ENCODE measurements around the gene ADNP2.
"Not testable (repeated sequence)": the region's sequence is repeated elsewhere in the genome, so short reads cannot be mapped to it uniquely, and the experiment has no call there.

ADNP2 gene

DNA sequence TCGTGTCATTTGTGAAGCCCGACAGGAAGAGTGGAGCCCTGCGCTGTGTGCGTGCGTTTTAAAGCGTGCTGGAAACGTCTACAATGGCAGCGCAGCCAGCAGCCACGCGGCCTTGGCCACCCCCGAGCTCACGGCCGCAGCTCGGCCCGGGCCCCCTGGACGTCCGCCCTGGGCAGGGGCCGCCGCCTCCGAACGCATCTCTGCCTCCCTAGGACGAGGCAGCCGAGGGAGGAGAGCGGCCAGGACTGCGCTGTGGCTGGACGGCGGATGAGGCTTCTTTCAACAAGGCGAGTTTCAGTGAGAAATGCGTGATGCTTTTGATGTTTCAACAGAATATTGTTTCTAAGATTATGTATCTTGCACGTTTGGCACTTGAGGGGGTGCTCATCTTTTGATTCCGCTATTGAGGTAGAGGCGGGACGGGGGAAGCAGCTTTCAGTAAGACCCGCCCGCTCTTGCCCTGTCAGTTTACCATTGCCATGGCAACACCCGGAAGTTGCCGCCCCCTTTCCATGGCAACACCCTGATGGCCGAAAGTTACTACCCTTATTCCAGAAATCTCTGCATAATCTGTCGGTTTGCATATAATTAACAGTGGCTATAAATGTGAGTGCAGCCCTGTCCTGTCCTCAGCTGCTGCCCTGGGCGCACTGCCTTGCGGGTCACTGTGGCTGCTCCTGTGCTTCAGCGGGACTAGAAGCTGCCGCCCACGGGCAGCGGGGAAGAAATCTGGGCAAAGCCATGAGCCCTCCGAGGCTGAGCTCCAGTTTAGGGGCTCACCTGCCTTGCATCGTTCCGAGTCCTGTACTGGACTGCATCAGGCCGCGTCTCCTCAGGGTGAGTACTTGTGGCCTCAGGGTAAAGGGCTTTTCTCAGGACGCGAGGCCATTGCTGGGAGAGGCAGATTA lies 38.6 kb downstream of the ADNP2 start:
- peak; percentile 86 for DNase-seq

DNA sequence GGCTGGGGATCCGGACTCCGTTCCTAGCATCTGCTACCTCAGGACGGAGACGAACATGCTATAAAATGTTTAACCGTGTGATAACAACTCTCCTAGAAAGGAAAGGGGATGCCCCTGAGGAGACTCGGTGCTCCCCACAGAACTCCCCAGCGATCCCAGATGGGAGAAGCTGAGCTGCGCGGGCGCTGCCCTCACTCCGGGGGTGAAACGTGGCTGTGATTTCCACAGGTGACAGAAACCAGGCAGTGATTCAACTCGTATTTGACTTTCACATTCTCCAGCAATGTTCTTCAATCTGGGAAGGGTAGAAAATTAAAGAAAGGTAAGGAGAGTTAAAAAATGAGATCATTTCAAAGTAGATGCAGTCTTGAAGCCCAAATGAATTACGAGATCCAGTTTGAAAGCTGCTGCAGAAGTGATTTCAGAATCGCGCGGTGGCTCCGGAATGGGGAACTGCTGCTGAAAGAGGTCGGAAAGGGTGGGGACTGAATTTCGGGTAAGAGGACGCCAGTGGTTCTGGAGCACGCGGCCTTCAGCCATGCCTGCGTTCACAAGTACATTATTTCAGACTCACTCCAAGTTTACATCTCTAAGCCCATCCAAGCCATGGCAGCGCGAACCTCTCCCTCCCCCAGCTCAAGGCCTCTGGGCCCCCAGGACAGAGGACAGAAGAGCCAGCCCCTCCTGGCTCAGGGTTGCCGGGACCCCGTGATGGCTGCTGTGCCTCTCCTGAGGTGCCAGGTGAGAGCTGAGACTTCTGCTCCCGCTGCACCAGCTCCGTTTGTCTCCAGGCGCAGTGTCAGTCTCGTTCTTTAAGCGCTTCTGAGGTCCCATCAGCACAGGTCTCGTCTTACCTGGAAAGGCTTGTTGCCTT lies 39.5 kb downstream of the ADNP2 start:
- no peak for DNase-seq

GRCh38 chr18:80149667-80150066 lies 40.6 kb downstream of the ADNP2 start:
- no peak for DNase-seq

DNA sequence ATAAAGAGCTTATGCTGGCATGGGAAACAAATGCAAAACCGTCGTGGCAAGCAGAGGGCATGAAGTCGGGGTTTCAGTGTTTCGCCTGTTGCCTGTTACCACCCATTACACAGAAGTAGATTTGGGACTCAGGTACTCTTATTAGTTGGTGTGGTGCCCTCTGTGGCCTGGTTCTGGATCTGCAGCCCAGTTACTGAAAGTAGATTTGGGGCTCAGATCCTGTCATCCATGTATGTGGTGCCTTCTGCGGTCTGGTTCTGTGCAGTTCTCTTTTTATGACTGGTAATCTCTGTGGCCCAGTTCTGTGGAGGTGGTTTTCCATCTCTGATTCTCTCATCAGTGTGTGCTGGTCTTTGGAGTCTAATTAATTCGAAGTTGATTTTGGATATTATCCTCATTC lies 45.2 kb downstream of the ADNP2 start:
- DNase-seq, result peak; percentile 49

GRCh38 chr18:80157708-80158343 lies 48.8 kb downstream of the ADNP2 start:
- peak; percentile 81 for DNase-seq

- DNase-seq, result no peak
These were observed 49.3 kb downstream of the ADNP2 start for GRCh38 chr18:80158365-80158764.

- DNase-seq, result peak; percentile 43
These were observed 50.9 kb downstream of the ADNP2 start for GRCh38 chr18:80159713-80160636.

DNA sequence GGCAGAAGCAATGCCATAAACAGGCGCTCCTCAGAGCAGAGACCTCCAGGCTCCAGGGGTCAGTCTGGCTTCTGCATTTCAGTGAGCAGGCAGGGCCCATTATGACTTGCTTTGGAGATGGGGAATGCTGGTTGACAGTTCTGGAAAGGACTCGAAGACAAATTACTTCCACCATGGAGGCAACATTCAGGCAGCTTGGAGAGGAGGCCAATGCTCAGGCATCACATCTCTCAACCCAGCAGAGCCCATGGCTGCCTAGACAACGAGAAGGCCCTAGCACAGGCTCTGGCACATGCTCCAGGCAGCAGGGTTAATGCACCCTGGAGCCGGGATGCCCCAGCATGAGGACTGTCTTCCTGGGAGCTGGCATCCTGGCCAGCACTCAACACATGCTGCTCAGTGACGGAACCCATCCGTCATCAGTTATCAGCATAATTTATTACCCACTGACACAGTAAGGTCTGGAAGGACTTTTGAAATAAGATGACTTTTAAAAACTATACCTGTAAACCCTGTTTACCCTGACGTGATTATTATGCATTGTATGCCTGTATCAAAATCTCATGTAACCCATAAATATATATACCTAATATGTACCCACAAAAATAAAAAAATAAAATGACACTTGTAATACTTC lies 52.8 kb downstream of the ADNP2 start:
- no peak for DNase-seq

- no peak for DNase-seq
These were observed 54.1 kb downstream of the ADNP2 start for GRCh38 chr18:80163183-80163582.

- DNase-seq, result not testable (repeated sequence)
These were observed 55.8 kb downstream of the ADNP2 start for GRCh38 chr18:80164727-80165355.

DNA sequence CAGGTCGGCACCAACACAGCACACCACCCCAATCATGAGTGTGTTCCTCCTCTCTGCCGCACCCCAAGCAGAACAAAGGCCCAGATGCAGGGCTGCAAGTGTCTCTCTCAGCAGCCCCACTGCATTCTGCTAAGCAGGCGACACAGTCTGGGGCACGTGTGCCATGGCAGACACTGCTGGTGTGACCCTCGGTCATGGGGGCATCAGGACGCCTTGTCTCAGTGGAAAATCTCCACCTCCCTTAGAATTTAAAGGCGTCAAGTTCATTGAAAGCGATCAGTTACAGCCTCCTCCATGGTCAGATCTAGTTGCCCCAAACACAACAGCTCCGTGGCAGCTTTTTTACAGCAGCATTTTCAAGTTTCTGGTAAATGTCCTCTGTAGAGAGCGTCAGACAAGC lies 57.2 kb downstream of the ADNP2 start:
- no peak for DNase-seq

DNA sequence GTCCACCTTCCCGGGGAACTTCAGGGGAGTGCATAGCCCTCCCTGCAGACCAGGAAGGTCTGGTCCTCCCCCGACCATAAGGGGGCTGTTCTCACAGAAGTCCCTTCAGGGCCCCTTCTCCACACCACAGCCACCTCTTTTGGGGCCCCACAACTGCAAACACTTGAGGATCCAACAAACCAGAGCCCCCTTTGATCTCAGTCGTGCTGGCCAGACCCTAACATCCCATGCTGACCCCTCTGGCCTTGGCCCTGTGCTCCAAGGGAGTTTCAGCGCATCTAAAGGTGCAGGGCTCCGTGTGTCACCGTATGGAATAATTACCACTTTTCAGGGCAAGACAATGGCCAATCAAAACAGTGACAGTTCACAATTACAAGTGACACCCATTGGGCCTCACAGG lies 57.7 kb downstream of the ADNP2 start:
- no peak for DNase-seq

DNA sequence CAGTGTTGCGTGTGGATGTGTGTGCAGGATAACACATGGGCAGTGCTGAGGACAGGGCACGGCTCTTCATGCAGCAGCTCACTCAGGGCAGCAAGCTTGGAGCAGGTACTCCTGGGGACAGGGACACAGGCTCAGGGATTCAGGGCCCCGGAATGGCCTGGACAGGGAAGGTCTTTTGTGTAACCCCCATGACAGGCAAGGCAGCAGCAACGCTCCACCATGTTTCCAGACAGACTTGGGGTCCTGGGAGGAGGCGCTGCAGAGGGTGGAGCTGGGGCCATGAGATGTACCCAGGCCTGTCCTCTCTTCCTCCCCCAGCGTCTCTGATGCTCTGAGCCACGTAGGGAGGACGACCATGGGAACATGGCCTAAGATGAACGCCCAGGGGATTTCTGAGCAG lies 58.3 kb downstream of the ADNP2 start:
- DNase-seq, result no peak

GRCh38 chr18:80167931-80168330 lies 58.9 kb downstream of the ADNP2 start:
- DNase-seq, result no peak

DNA sequence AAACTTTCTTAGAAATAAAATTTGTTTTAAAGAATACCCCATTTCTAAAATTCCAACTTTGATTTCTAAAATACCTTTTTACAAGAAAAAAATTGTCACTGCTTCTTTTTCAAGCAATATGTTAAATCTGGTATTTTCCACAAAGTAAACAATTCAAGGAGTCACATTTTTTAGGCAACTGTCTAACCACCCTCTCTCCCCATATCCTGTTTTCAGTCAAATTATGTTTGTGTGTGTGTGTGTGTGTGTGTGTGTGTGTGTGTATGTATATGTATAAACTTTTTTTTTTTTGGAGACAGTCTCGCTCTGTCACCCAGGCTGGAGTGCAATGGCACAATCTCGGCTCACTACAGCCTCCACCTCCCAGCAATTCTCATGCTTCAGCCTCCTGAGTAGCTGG lies 59.3 kb downstream of the ADNP2 start:
- no peak for DNase-seq

DNA sequence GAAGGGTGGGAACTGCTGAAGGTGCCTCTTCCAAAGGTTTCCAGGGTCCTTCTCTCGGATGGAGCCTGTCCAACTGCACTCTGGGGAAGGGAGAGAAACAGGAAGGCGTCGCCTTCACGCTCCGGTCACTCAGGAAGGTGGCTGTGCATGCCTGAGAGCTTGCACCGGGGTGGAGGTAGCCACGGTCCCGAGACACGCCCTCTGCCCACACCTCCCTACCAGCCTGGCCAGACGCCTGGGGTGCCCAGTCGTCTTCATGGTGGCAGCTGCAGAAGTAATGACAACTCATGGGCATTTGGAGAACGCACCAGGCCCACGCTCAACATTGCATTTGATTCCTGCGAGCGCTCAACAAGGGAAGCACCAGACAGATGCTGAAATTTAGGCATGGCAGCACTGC lies 59.9 kb downstream of the ADNP2 start:
- no peak for DNase-seq

- no peak for DNase-seq
These were observed 60.5 kb downstream of the ADNP2 start for GRCh38 chr18:80169607-80170006.

- no peak for DNase-seq
These were observed 61.5 kb downstream of the ADNP2 start for GRCh38 chr18:80170395-80171053.

GRCh38 chr18:80171054-80171872 lies 62.2 kb downstream of the ADNP2 start:
- DNase-seq, result peak; percentile 52

DNA sequence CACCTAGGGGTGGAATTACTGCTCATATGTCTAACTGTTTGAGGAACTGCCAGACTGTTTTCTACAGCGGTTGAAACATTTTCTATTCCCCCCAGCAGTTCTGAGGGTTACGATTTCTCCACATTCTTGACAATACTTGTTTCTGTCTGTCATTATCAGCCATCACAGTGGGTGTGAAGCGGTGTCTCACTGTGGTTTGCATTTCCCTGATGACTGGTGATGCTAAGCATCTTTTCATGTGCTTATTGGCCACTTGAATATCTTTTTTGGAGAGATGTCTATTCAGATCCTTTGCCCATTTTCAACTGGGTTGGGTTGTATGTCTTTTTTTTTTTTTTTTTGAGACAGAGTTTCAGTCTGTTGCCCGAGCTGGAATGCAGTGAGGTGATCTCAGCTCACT lies 63.0 kb downstream of the ADNP2 start:
- DNase-seq, result no peak

Data from stimulated activated CD4-positive, alpha-beta T cell treated with anti-CD3 and anti-CD28 coated beads, Interleukin-4, amount 100 ng/mL, for 24 hours (primary cell).